Mucosa of descending colon (tissue), 3 donors: Measurements from ENCODE around the gene NR3C1. TPM values are rescaled to one million over a fixed set of nuclear protein-coding genes. Genes with fewer than 3 reads are reported as not detected.

ENCODE experiments used
- ATAC-seq: fragments of 200-7000 bp; cut with Tn5 transposase; one replicate; pipeline ENCODE4 v1.9.1; 2020; ENCODE audit warnings: mild to moderate bottlenecking, moderate library complexity
- DNase-seq, 3 donors: peaks; one replicate each; pipeline ENCODE4 v3.0.0-alpha.2; 2020
- H3K36me3 ChIP-seq: fragments of 200-600 bp; one replicate; pipeline ENCODE4 v1.8.0; 2021; ENCODE audit warnings: low read depth, mild to moderate bottlenecking
- H3K4me1 ChIP-seq: fragments of 200-600 bp; one replicate; pipeline ENCODE4 v1.8.0; 2021; ENCODE audit warnings: low read depth, mild to moderate bottlenecking
- H3K4me3 ChIP-seq: fragments of 200-600 bp; one replicate; pipeline ENCODE4 v1.8.0; 2021; ENCODE audit warnings: mild to moderate bottlenecking
- H3K9me3 ChIP-seq: fragments of 200-600 bp; one replicate; pipeline ENCODE4 v1.8.0; 2021; ENCODE audit warnings: mild to moderate bottlenecking
- intact Hi-C, 2 donors: fragments of 100-400 bp; cut with DNase I in 1 of 2; cut with micrococcal nuclease in 1 of 2; formaldehyde crosslinking; loops; one replicate each; pipeline versions ENCODE4 v1.11.0 to v1.11.1; 2022; cut with DNase I, micrococcal nuclease
- total RNA-seq, 3 donors: library from RNA; stranded (reverse); fragmentation: NEBNext Ultra II Directional in 2 of 3; extraction: Animal tissue kit (Norgen Biotek cat#: 25700) in 2 of 3; gene quantifications; one replicate each; pipeline versions ENCODE4 v1.2.1 to v1.2.4, GENCODE V29; 2021 to 2023
- TF ChIP-seq, protein P1 (sequence below): fragments of 200-600 bp; IDR thresholded peaks from one replicate; pipeline ENCODE4 v1.8.0; 2022; ENCODE audit warnings: antibody characterized with exemption, mild to moderate bottlenecking
- donor health status: DM: no; HTN: no; CAD: no; lungs with moderate emphysema.
- donor health status: DM: no; HTN: no; CAD: no.
- donor health status: DM: no; HTN: yes; CAD: no.

NR3C1 gene
- total RNA-seq, 3 donors from 2014 or later = 25.6 to 59.0 (median 27.7) TPM

DNA sequence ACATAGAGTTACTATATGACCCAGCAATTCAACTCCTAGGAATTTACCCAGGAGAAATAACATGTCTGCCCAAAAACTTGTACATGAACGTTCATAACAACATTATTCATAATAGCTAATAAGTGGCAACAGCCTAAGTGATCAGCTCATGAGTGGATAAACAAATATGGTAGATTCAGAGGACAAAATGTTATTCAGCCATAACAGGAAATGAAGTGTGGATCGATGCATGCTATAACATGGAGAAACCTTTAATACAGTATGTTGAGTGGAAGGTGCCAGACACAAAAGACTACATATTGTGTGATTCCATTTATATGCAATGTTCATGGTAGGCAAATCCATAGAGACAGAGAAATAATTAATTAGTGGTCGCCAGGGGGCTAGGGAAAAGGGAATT is 22.3 kb upstream of the NR3C1 start:
- Histone ChIP-seq H3K4me1 (no peaks in the 10 kb centered on the region), H3K36me3 (no peaks in the 10 kb centered on the region), H3K9me3 (no peaks in the 10 kb centered on the region), H3K4me3 (no peak overlapping the region)
- TF ChIP-seq, protein P1, sequence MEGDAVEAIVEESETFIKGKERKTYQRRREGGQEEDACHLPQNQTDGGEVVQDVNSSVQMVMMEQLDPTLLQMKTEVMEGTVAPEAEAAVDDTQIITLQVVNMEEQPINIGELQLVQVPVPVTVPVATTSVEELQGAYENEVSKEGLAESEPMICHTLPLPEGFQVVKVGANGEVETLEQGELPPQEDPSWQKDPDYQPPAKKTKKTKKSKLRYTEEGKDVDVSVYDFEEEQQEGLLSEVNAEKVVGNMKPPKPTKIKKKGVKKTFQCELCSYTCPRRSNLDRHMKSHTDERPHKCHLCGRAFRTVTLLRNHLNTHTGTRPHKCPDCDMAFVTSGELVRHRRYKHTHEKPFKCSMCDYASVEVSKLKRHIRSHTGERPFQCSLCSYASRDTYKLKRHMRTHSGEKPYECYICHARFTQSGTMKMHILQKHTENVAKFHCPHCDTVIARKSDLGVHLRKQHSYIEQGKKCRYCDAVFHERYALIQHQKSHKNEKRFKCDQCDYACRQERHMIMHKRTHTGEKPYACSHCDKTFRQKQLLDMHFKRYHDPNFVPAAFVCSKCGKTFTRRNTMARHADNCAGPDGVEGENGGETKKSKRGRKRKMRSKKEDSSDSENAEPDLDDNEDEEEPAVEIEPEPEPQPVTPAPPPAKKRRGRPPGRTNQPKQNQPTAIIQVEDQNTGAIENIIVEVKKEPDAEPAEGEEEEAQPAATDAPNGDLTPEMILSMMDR = no peak
- DNase-seq = no peak
- intact Hi-C loops = no loop called here
- ATAC-seq = no peak

DNA sequence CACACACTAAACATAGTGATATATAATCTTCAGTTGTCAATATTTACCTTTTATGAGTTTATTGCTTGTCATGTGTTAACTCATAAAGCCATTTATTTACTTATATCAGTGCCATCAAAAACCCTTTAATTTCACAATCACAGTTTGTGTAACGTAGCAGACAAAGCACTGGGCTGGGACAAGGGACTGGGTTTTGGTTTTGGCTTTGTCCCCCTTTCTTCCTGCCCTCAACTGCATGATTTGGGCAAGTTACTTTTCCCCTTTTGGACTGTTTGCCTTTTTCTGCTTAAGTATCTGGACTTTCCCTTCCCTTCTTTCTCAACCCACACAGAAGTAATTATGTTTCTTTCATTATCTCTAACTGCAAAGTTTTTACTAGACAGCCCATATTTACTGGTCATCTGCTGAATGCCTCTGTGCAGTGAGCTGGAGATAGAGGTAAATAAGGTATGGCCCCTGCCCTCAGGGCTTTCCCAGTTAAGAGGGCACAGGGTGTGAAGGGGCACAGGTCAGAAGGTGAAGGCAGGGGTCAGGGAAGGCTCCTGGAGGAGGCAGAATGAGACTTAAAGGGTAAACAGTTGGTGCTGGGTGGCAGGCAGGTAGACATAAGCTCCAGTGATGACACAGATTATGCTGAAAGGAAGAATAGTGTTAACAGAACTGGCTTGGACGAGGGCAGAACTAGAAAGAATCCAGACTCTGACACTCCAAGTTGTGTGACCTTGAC is 14.8 kb upstream of the NR3C1 start:
- H3K9me3 ChIP-seq = no peaks in the 10 kb centered on the region
- ATAC-seq (peak; percentile 94), DNase-seq (peak in 2 of 3 donors; percentile 15 to 30)
- H3K4me3 ChIP-seq = no peak overlapping the region
- H3K4me1 ChIP-seq = peaks cover 23% of the 10 kb centered on the region
- TF ChIP-seq, protein P1 = no peak
- intact Hi-C loops = no loop called here
- H3K36me3 ChIP-seq = no peaks in the 10 kb centered on the region

DNA sequence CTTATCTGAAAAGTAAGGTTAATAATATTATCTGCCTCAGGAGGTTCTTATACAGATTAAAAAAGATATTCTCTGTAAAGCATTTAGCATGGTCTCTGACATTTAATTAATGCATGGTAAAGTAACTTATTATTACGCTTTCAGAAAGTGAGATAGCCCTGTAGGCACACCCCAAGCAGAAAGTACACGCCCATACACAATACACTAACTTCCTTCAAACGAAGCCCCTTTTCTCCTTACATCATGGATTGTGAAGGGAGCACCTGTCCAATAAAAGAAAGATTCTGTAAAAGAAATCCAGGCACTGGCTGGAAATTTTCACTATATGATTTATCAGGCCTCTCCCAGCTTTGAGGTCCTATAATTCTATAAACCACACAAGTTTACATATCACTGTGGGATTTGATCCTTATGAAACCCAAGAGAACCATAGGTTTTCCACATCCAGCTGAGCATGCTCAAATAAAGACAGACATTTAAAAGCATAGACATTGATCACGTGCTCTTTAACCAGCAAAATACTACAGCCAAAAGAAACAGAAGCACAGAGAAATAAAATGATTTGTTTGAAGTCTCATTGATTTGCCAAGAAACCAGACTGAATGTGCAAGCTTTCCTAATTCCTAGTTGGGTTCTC is 14.1 kb upstream of the NR3C1 start:
- TF ChIP-seq, protein P1 = no peak
- DNase-seq (no peak), ATAC-seq (peak; percentile 54)
- Histone ChIP-seq H3K9me3 (no peaks in the 10 kb centered on the region), H3K4me1 (peaks cover 23% of the 10 kb centered on the region), H3K36me3 (no peaks in the 10 kb centered on the region), H3K4me3 (no peak overlapping the region)
- intact Hi-C loops = no loop called here

DNA sequence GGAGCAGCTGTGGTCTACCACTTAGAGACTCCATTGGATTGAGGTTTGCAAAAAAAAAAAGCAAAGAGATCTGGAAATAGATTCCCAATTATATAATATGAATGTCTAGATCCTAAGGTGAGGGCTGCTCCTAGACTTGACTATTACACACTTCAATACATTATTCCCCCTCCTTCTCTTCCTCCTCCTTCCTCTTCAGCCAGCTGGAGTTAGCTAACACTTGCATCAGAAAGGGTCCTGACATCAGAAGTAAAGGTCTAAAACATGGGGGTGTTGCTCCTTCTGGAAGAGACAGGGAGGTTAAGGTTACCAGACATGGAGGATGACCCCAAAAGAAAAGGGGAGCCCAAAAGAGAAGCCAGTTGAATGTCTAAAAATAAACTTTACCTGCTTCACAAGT is 12.9 kb upstream of the NR3C1 start:
- DNase-seq (no peak), ATAC-seq (no peak)
- H3K4me1 ChIP-seq = peaks cover 23% of the 10 kb centered on the region
- intact Hi-C loops = no loop called here
- no peak overlapping the region for H3K4me3 ChIP-seq
- TF ChIP-seq, protein P1 = no peak
- H3K9me3 ChIP-seq = no peaks in the 10 kb centered on the region
- no peaks in the 10 kb centered on the region for H3K36me3 ChIP-seq

GRCh38 chr5:143413958-143414669 is 10.6 kb upstream of the NR3C1 start:
- Histone ChIP-seq H3K4me3 (no peak overlapping the region), H3K36me3 (no peaks in the 10 kb centered on the region), H3K9me3 (no peaks in the 10 kb centered on the region), H3K4me1 (peaks cover 23% of the 10 kb centered on the region)
- TF ChIP-seq, protein P1 = no peak
- no peak for DNase-seq
- intact Hi-C loops = no loop called here
- ATAC-seq = no peak
